ENCODE results near the gene ARNT2. TPM values are rescaled to one million over a fixed set of nuclear protein-coding genes. Genes with fewer than 3 reads are reported as not detected.

The ARNT2 gene
- total RNA-seq, 1 donor from 2014 or later, result 35.7 TPM

DNA sequence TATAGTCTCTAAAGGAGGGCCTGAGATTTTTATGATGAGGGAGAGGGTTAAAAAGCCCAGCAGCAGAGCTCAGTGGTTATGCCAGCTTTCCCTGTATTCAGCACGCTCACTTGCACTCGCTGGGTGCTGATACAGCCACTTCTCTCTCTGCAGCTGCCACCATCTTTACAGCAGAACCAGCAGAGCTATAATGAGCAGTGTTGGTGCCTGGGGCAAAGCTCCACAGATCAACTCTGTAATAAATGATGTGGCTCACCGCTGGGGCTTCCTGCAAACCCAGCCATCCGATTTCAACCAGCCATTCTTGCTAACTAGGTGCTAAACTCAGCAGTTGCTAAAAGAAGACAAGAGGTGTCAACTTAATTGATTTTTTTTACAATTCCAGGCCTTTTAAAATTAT is 48.0 kb downstream of the ARNT2 start:
- peaks cover 5% of the 10 kb centered on the region for H3K36me3 Mint-ChIP-seq (ENCODE audit: unreplicated experiment)
- no peak for DNase-seq
- H3K4me1 Mint-ChIP-seq (ENCODE audit: low read depth, unreplicated experiment), result peaks cover 2% of the 10 kb centered on the region
- H3K4me3 Mint-ChIP-seq (ENCODE audit: unreplicated experiment), result no peak overlapping the region
- no peak overlapping the region for H3K27ac Mint-ChIP-seq (ENCODE audit: unreplicated experiment)
- peaks cover 6% of the 10 kb centered on the region for H3K27me3 Mint-ChIP-seq (ENCODE audit: unreplicated experiment)
- H3K9me3 Mint-ChIP-seq (ENCODE audit: unreplicated experiment), result peaks cover 1% of the 10 kb centered on the region
- TF ChIP-seq, protein P1, sequence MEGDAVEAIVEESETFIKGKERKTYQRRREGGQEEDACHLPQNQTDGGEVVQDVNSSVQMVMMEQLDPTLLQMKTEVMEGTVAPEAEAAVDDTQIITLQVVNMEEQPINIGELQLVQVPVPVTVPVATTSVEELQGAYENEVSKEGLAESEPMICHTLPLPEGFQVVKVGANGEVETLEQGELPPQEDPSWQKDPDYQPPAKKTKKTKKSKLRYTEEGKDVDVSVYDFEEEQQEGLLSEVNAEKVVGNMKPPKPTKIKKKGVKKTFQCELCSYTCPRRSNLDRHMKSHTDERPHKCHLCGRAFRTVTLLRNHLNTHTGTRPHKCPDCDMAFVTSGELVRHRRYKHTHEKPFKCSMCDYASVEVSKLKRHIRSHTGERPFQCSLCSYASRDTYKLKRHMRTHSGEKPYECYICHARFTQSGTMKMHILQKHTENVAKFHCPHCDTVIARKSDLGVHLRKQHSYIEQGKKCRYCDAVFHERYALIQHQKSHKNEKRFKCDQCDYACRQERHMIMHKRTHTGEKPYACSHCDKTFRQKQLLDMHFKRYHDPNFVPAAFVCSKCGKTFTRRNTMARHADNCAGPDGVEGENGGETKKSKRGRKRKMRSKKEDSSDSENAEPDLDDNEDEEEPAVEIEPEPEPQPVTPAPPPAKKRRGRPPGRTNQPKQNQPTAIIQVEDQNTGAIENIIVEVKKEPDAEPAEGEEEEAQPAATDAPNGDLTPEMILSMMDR (IDR thresholded peaks at IDR 0.05; ENCODE audit: partially characterized antibody, unreplicated experiment), result no peak

DNA sequence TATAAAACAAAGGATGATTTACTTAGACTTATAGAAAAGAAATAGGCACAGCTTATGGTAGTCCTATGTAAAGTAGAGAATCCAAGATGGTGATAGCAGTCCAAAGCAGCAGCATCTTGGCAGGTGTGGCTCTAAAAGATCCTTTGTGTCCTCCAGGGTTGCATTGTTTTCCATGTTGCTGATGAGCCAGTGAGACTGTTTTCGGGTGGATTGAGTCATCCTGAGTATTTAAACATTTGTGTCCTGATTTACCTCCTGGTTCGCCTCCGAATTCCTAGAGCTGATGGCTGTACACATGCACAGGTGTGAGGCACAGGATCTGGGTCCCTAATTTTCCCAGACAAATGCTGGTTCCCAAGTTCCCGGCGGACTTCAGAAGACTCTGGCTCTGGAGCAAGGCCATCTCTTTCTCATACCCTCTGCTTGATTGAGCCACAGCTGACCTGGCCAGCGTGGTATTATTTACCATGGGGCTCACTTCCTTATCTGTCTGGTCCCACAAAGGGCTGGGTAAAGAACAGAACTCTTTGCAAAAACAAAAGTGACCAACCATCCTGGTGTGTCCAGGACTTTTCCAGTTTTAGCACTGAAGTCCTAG is 51.0 kb downstream of the ARNT2 start:
- H3K9me3 Mint-ChIP-seq (ENCODE audit: unreplicated experiment), result peaks cover 1% of the 10 kb centered on the region
- peaks cover 2% of the 10 kb centered on the region for H3K4me1 Mint-ChIP-seq (ENCODE audit: low read depth, unreplicated experiment)
- DNase-seq, result no peak
- no peak overlapping the region for H3K27ac Mint-ChIP-seq (ENCODE audit: unreplicated experiment)
- peaks cover 6% of the 10 kb centered on the region for H3K27me3 Mint-ChIP-seq (ENCODE audit: unreplicated experiment)
- H3K4me3 Mint-ChIP-seq (ENCODE audit: unreplicated experiment), result no peak overlapping the region
- TF ChIP-seq, protein P1 (IDR thresholded peaks at IDR 0.05; ENCODE audit: partially characterized antibody, unreplicated experiment), result no peak
- H3K36me3 Mint-ChIP-seq (ENCODE audit: unreplicated experiment), result peaks cover 5% of the 10 kb centered on the region

DNA sequence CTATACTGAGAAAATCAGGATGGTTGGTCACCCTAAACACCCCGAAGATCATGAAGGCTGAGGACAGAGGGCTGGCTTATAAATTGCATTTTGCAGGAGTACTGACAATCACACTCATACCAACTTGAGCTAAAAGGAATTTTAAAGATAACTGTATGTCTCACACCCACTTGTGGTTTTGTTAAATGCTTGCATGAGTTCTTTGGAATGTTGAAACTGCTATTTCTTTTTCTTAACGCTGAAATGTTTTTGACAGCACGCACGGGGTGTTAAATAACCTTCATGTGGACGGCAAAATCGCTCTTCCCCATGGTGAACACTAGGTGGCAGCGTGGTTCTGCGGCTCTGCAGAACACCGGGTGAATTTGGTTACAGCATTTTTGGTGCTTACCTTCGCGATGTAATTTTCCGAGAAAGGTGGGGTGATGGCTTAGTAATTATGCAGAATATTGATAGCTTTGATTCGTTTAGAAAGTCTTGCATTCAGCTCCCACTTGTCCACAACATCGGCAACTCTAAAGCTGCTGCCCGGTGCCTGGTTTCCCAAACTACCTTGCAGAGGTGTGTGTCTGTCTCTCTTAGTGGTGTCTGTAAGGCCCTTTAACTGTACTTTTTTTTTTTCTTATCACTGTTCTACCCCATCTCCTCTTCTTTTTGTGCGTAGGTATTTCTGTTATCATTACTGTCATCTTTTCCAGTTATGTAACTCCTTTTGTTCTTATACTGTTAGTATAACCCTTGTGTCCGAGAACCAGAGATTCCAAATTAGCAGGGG is 51.7 kb downstream of the ARNT2 start:
- H3K36me3 Mint-ChIP-seq (ENCODE audit: unreplicated experiment), result peaks cover 5% of the 10 kb centered on the region
- peaks cover 2% of the 10 kb centered on the region for H3K4me1 Mint-ChIP-seq (ENCODE audit: low read depth, unreplicated experiment)
- H3K27me3 Mint-ChIP-seq (ENCODE audit: unreplicated experiment), result peaks cover 8% of the 10 kb centered on the region
- H3K4me3 Mint-ChIP-seq (ENCODE audit: unreplicated experiment), result no peak overlapping the region
- TF ChIP-seq, protein P1 (IDR thresholded peaks at IDR 0.05; ENCODE audit: partially characterized antibody, unreplicated experiment), result peak; percentile 84
- peak; percentile 49 for DNase-seq
- H3K9me3 Mint-ChIP-seq (ENCODE audit: unreplicated experiment), result peaks cover 1% of the 10 kb centered on the region
- H3K27ac Mint-ChIP-seq (ENCODE audit: unreplicated experiment), result no peak overlapping the region

DNA sequence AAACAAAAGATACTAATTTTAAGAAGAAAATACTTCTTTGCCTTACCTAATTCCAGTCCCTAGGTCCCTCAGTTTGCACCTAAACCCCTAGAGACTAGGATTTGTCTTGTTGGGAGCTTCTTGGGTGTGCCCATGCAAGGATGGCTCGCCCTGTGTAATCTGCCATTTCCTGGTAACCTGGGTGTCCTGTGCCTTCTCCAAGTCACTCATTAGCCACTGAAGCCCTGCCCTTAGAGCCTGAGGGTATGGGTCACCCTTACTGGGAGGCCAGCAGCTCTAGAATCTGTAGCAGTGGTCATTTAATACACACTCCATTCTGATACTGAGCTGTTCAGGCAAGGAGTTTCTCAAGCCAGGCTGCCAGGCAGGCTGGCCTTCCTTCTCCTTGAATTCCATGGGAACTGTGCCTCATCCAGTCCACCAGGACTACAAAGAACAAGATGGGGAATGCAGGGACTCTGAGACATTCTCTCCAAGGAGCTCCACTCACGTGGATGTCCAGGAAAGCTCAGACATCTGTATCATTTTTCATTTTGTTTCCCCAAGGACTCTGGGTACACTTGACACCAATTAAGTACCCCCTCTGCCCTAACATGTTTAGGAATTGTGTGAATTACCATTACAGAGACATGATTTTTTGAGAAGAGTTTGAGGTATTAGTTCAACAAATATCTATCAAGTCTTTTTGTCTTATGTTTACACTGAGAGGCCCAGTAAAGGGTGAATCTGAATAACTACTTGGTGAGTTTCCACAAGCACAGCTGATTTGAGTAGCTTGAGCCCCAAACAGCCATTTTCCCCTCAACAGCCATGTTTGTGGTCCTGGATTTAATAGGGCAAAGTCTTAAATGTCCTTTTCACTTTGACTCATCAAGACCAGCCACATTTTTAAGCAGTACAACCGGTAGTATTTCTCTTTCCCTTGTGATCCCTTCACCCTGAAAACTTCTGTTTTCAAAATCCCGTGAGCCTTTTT is 52.6 kb downstream of the ARNT2 start:
- H3K4me3 Mint-ChIP-seq (ENCODE audit: unreplicated experiment), result no peak overlapping the region
- TF ChIP-seq, protein P1 (IDR thresholded peaks at IDR 0.05; ENCODE audit: partially characterized antibody, unreplicated experiment), result no peak
- no peak overlapping the region for H3K27ac Mint-ChIP-seq (ENCODE audit: unreplicated experiment)
- no peak for DNase-seq
- peaks cover 4% of the 10 kb centered on the region for H3K9me3 Mint-ChIP-seq (ENCODE audit: unreplicated experiment)
- H3K27me3 Mint-ChIP-seq (ENCODE audit: unreplicated experiment), result peaks cover 7% of the 10 kb centered on the region
- H3K36me3 Mint-ChIP-seq (ENCODE audit: unreplicated experiment), result peaks cover 6% of the 10 kb centered on the region
- peaks cover 2% of the 10 kb centered on the region for H3K4me1 Mint-ChIP-seq (ENCODE audit: low read depth, unreplicated experiment)
